ENCODE results near the gene RBM43.
"Not testable (repeated sequence)": the region's sequence is repeated elsewhere in the genome, so short reads cannot be mapped to it uniquely, and the experiment has no call there.

The RBM43 gene

GRCh38 chr2:151261231-151261976, at the start of gene RBM43:
TSS of gene RBM43 (minus strand) at chr2:151261863. CDS start at chr2:151261727, 136 bp downstream.
- DNase-seq (ENCODE audit: low read depth) = peak; percentile 95

- DNase-seq (ENCODE audit: low read depth) = not testable (repeated sequence)
Observed at GRCh38 chr2:151310313-151310712, 48.6 kb upstream of the RBM43 start.

- peak; percentile 88 for DNase-seq (ENCODE audit: low read depth)
Observed at GRCh38 chr2:151306621-151307020, 45.0 kb upstream of the RBM43 start.

- DNase-seq (ENCODE audit: low read depth) = no peak
Observed at GRCh38 chr2:151305129-151305691, 43.5 kb upstream of the RBM43 start.

GRCh38 chr2:151302879-151303278, 41.2 kb upstream of the RBM43 start:
- DNase-seq (ENCODE audit: low read depth) = peak; percentile 78

GRCh38 chr2:151302404-151302803, 40.7 kb upstream of the RBM43 start:
- DNase-seq (ENCODE audit: low read depth) = peak; percentile 51

- peak; percentile 56 for DNase-seq (ENCODE audit: low read depth)
Observed at GRCh38 chr2:151299920-151300539, 38.4 kb upstream of the RBM43 start.

GRCh38 chr2:151297882-151298281, 36.2 kb upstream of the RBM43 start:
- DNase-seq (ENCODE audit: low read depth) = peak; percentile 7

- not testable (repeated sequence) for DNase-seq (ENCODE audit: low read depth)
Observed at GRCh38 chr2:151295926-151296325, 34.3 kb upstream of the RBM43 start.

GRCh38 chr2:151292546-151292945, 30.9 kb upstream of the RBM43 start:
- no peak for DNase-seq (ENCODE audit: low read depth)

- DNase-seq (ENCODE audit: low read depth) = no peak
Observed at GRCh38 chr2:151292141-151292540, 30.5 kb upstream of the RBM43 start.

- no peak for DNase-seq (ENCODE audit: low read depth)
Observed at GRCh38 chr2:151291224-151291623, 29.6 kb upstream of the RBM43 start.

- peak; percentile 66 for DNase-seq (ENCODE audit: low read depth)
Observed at GRCh38 chr2:151289972-151290866, 28.6 kb upstream of the RBM43 start.

- no peak for DNase-seq (ENCODE audit: low read depth)
Observed at GRCh38 chr2:151287513-151288250, 26.0 kb upstream of the RBM43 start.

GRCh38 chr2:151282401-151282800, 20.7 kb upstream of the RBM43 start:
- no peak for DNase-seq (ENCODE audit: low read depth)

- DNase-seq (ENCODE audit: low read depth) = peak; percentile 46
Observed at GRCh38 chr2:151280271-151280670, 18.6 kb upstream of the RBM43 start.

- no peak for DNase-seq (ENCODE audit: low read depth)
Observed at GRCh38 chr2:151278487-151278886, 16.8 kb upstream of the RBM43 start.

GRCh38 chr2:151277067-151277466, 15.4 kb upstream of the RBM43 start:
- DNase-seq (ENCODE audit: low read depth) = no peak

GRCh38 chr2:151275291-151275690, 13.6 kb upstream of the RBM43 start:
- DNase-seq (ENCODE audit: low read depth) = no peak

- no peak for DNase-seq (ENCODE audit: low read depth)
Observed at GRCh38 chr2:151271824-151272223, 10.2 kb upstream of the RBM43 start.

GRCh38 chr2:151269798-151270568, 8.3 kb upstream of the RBM43 start:
- DNase-seq (ENCODE audit: low read depth) = no peak

Data from EH (cell line).